Raji (cell line): ENCODE measurements around the gene FAM53C.

Experiments used
- POLR2A ChIP-seq: IDR thresholded peaks from 2 replicates; pipeline ENCODE4 v1.6.1; 2011; ENCODE audit warnings: low read depth, low read length, control low read depth; ENCODE audit not compliant: insufficient read depth

Gene FAM53C

DNA sequence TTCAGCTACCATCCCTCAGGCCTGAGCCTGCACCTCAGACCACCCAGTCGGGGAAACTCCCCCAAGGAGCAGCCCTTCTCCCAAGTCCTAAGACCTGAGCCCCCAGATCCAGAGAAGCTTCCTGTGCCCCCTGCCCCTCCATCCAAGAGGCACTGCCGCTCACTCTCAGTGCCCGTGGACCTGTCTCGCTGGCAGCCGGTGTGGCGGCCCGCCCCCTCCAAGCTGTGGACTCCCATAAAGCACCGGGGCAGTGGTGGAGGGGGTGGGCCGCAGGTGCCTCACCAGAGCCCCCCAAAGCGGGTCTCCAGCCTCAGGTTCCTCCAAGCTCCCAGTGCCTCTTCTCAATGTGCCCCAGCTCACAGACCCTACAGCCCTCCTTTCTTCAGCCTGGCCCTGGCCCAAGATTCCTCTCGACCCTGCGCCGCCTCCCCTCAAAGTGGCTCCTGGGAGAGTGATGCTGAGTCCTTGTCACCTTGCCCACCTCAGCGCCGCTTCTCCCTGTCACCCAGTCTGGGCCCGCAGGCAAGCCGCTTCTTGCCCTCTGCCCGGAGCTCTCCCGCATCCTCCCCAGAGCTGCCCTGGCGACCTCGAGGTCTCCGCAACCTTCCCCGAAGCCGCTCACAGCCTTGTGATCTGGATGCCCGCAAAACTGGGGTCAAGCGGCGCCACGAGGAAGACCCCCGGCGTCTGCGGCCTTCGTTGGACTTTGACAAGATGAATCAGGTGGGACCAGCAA lies 7.0 kb downstream of the FAM53C start:
- no peak for TF ChIP-seq POLR2A

DNA sequence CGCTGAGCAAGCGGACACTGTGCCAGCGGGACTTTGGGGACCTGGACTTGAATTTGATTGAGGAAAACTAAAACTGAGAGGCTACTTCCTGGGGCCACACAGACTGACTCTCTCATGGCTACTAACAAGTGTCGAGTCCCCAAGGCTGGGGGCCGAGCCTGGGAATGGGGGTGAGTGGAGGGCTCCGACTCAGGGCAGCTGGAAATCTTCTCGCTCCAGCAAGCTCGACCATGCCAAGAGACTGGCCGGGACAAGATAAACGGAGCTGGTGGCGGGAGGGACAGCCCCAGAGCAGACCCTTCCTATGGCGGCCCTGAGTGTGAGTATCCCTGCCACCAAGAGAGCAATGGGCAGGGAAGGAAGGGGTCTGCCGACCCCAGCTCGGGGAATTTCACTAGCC lies 8.8 kb downstream of the FAM53C start:
- TF ChIP-seq POLR2A: no peak

DNA sequence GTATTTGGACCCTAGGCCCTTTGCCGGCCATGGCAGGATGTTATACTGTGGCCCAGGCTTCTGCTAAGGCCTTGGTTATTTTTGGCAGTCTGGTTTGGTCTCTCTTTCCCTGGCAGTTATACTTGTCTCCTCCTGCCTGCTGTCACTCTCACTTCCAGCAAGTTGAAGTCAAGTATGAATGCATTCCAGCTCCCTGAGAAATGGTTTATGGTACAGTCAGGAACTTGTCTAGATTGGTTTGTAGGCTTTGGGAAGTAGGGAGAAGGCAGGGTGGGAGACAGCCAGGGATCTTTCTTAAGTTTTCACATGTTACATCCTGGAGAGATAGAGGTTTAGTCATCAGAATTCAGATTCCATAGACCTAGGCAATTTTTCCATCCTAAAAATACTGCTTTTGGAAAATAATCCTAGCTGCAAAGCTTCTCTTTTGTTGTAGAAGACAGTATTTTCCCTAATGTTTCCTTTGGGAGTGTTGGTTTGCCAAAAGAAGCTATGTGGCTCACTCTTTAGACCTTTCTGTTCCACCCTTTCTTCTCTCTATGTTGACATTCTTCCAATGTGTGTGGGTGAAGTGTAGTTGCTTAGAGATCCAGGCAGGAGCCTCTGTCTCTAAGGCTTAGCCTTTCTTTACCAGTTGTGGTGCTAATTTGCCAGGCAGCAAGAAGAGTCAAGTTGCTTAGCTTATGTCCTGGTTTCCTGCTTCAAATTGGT lies 11.9 kb downstream of the FAM53C start:
- TF ChIP-seq POLR2A: no peak

DNA sequence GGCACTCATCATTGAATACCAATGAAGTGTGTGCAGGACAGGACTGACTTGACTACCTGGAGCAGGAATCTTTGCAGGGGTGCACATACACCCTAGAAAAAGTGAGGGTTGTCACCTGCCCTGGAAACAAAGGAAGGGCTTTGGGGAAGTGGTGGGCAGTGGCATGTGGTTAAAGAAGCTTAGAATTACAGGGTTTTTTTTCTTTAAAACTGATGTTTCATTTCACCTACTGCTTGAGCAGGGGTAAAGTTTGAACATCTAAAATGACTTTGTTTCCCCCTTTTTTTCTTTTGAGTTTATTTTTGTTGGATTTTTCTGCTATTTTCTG lies 12.5 kb downstream of the FAM53C start:
- TF ChIP-seq POLR2A: no peak

GRCh38 chr5:138351056-138351455 lies 13.0 kb downstream of the FAM53C start:
- no peak for TF ChIP-seq POLR2A

GRCh38 chr5:138351517-138351916 lies 13.5 kb downstream of the FAM53C start:
- no peak for TF ChIP-seq POLR2A

DNA sequence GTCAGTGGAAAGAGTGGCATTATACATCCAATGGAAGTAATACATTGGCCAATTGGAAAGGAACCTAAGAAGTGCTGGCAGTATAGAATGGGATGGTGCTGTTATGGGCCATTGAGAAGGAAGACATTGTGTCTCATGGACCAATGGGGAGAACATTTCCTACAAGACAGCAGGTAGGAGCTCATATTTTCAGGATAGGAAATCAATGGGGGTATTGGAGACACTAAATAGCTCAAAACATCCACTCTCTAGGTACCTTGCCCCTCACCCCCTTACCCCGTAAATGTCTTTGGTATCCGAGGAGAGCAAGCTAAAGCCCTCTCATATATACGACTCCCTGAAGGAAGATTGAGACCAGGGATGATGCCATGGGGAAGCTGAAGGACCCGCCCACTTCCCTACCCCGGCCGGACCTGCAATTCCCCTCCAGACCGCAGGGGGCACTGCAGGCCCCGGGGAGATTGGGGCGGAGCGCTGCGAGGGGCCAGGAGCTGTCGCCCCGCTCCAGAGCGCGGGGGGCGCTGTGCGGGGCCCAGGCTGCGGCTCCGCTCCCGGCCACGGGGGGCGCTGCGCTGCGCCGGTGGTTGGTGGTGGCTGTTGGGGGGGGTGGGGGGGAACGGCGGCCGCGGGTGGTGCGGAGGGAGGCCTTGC lies 14.1 kb downstream of the FAM53C start, which contains the start of gene KDM3B:
Gene KDM3B (plus strand): TSS at position 615 of the 651 bp plus-strand sequence. CDS start 111 bp downstream, outside the sequence.
- 0 out of 2 replicates have a peak, but pooled peaks have one; percentile 35 for TF ChIP-seq POLR2A

DNA sequence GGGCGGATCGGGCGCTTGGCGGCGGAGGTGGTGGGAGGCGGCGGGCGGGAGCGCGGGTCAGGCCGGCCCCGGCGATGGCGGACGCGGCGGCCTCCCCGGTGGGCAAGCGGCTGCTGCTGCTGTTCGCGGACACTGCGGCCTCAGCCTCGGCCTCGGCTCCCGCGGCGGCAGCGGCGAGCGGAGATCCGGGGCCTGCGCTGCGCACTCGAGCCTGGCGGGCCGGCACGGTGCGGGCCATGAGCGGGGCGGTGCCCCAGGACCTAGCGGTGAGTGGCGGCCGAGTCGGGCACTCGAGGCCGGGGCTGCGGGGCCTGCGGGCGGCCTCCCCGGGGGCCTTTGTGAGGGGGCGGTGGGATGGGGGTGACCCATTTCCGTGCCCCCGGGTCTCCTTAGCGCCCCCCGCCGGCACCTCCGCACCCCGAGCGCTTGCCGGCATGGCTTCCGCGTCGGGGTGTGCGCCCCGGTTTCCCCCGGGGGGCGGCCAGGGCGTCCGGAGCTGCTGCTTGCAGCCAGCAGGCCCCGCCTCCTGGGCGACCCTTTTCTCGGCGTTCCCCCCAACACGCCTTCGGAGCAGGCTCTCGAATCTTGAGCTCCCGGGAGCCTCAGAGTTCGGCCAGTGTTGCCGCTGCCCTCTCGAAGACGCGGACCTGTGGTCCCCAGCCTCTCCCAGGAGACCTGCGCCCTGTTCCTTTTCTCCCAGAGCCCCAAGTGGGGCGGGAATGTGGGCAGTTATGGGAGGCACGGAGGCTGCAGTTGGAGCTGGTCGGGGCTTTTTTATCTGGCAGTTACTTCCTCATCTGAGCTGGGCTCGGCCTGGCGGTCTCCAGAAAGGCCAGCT lies 14.9 kb downstream of the FAM53C start:
- peak; percentile 41; the same call in 1 of the 2 replicates for TF ChIP-seq POLR2A

GRCh38 chr5:138353560-138354080 lies 15.6 kb downstream of the FAM53C start:
- no peak for TF ChIP-seq POLR2A

DNA sequence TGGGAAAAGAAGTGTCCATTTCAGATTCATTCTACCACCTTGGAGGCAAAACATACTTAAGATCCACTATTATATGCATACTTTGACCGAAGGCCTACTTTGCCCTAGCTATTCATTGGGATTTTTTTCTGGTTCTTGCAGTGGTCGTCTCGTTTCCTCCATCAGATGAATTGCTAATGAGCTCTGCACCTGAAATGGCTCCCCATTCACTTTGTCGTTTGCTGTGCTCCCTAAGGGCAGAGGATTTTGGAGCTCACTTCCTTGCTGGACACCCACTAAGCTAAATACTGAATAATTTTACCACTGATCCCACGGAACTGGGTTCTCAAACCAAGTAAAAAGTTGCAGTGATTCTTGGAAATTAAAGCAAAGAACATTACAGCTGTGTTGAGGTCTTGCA lies 16.3 kb downstream of the FAM53C start:
- no peak for TF ChIP-seq POLR2A

- TF ChIP-seq POLR2A: no peak
These were observed 16.9 kb downstream of the FAM53C start for GRCh38 chr5:138354926-138355378.

DNA sequence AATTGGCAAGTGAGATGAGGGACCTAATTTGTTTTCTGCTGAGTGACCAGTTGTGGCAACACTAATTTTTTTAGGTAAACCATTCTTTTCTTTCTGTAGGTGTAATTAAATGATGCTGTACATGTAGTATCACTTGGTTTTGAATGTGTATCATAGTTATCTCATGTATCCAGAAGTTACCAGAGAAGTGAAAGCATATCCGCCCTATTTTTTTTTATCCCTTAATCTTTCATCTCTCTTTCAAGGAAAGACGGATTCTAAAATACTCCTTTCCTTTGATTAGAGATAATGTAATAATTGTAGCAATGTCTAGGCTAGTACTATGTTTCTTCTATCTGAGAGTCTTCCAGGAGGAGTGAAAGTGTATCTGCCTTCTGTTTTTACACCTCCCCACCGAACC lies 21.6 kb downstream of the FAM53C start:
- no peak for TF ChIP-seq POLR2A

- TF ChIP-seq POLR2A: no peak
These were observed 22.9 kb downstream of the FAM53C start for GRCh38 chr5:138360941-138361452.

DNA sequence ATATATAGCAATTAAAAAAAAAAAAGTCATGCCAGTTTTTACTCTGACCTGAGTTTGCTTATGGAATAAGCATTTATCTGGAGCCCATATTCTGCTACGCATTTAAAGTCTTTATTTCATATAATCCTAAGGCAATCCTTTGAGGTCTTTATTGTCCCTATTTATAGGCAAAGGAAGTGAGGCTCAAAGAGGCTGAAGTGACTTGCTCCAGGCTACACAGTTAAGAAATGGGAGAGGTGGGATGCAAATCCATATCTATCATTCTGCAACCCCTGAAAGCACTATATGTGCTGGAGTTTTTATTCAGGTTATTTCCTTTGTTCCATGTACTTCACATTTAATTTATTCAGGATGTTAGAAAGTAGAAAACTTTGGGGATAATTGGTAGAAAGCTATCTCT lies 26.5 kb downstream of the FAM53C start:
- no peak for TF ChIP-seq POLR2A

DNA sequence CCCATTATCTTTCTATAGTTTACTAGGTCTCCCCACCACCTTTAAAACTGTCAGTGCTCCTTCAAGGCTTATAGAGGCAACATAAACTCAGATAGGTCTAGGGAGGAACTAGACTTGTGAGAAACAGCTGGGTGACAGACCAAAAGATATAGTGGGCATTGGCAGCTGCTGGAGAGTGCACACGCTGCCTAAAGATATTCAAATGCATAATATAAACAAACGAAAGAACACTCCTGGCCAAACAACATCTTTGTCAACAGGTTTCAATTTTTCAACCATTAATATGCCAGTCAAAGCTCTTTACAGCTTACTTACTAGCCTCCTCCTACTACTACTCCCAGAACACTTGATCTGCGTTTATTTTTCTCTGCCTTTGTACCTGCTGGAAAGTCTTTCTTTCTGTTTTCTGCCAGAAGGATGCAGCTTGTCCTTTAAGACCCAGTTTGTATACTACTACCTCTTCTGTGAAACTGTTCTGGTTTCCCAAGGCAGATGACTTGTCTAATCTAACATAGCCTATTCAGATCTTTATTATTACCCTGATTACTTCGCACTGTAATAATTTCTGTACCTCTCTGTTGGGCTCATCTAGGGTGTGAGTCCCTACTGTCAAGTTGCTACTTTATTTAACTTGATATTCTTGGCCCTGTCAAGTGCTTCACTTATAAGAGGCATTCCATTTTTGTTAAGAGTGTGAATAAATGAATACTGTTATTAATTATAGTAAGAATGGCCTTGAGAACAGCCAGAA lies 28.7 kb downstream of the FAM53C start:
- no peak for TF ChIP-seq POLR2A
